GM23338 (cell line): Measurements from ENCODE around the gene CEP70. TPM values are rescaled to one million over a fixed set of nuclear protein-coding genes. Genes with fewer than 3 reads are reported as not detected.

ENCODE experiments used
- ATAC-seq: fragments of 200-7000 bp; cut with Tn5 transposase; 3 replicates; pipeline ENCODE4 v1.9.1; 2020
- DNase-seq: peaks from one replicate; pipeline ENCODE4 v3.0.0-alpha.2; 2015; ENCODE audit warnings: low spot score
- H2AFZ ChIP-seq: fragments of 200-600 bp; sonication (generic); 2 replicates; pipeline ENCODE4 v1.8.0; 2016; ENCODE audit warnings: antibody characterized with exemption, mild to moderate bottlenecking, moderate library complexity
- H3F3A ChIP-seq: fragments of 200-600 bp; sonication (generic); replicated peaks from 2 replicates; pipeline ENCODE4 v1.8.0; 2017; ENCODE audit warnings: antibody characterized with exemption, mixed run types, low read depth
- H3K27ac ChIP-seq: fragments of 200-600 bp; sonication (generic); 2 replicates; pipeline ENCODE4 v1.6.1; 2016; ENCODE audit warnings: low read depth
- H3K27me3 ChIP-seq: fragments of 200-600 bp; sonication (generic); 2 replicates; pipeline ENCODE4 v1.8.0; 2016; ENCODE audit warnings: mild to moderate bottlenecking, mixed run types, moderate library complexity; ENCODE audit not compliant: insufficient read depth
- H3K36me3 ChIP-seq: fragments of 200-600 bp; sonication (generic); 2 replicates; pipeline ENCODE4 v1.8.0; 2016; ENCODE audit warnings: mild to moderate bottlenecking; ENCODE audit not compliant: insufficient read depth
- H3K4me1 ChIP-seq: fragments of 200-600 bp; sonication (generic); 2 replicates; pipeline ENCODE4 v1.8.0; 2016; ENCODE audit warnings: mild to moderate bottlenecking, moderate library complexity; ENCODE audit not compliant: insufficient read depth
- H3K4me2 ChIP-seq: fragments of 200-600 bp; sonication (generic); 2 replicates; pipeline ENCODE4 v1.7.1; 2017; ENCODE audit warnings: mixed run types
- H3K4me3 ChIP-seq: fragments of 200-600 bp; sonication (generic); 2 replicates; pipeline ENCODE4 v1.6.1; 2016; ENCODE audit warnings: mixed run types
- H3K79me2 ChIP-seq: fragments of 200-600 bp; sonication (generic); replicated peaks from 2 replicates; pipeline ENCODE4 v1.8.0; 2017; ENCODE audit warnings: mild to moderate bottlenecking; ENCODE audit not compliant: insufficient read depth
- H3K9me2 ChIP-seq: fragments of 200-600 bp; sonication (generic); 2 replicates; pipeline ENCODE4 v1.8.0; 2017; ENCODE audit not compliant: insufficient read depth
- H4K20me1 ChIP-seq: fragments of 200-600 bp; sonication (generic); replicated peaks from 2 replicates; pipeline ENCODE4 v1.8.0; 2017; ENCODE audit warnings: mild to moderate bottlenecking; ENCODE audit not compliant: insufficient read depth
- H3K27ac Mint-ChIP-seq: 2 replicates; pipeline ENCODE4 v1.8.0; 2020; ENCODE audit warnings: inconsistent platforms, mild to moderate bottlenecking, moderate library complexity, mixed read lengths
- H3K27me3 Mint-ChIP-seq: 3 replicates; pipeline ENCODE4 v1.8.0; 2022; ENCODE audit warnings: low read depth, mild to moderate bottlenecking, moderate library complexity, mixed read lengths, inconsistent platforms; ENCODE audit not compliant: insufficient read depth, poor library complexity
- H3K36me3 Mint-ChIP-seq: 3 replicates; pipeline ENCODE4 v1.8.0; 2021; ENCODE audit warnings: low read depth, mild to moderate bottlenecking, inconsistent platforms, moderate library complexity, mixed read lengths
- H3K4me1 Mint-ChIP-seq: 3 replicates; pipeline ENCODE4 v1.8.0; 2020; ENCODE audit warnings: mild to moderate bottlenecking, inconsistent platforms, mixed read lengths
- H3K4me3 Mint-ChIP-seq: 3 replicates; pipeline ENCODE4 v1.8.0; 2021; ENCODE audit warnings: moderate library complexity, mild to moderate bottlenecking, inconsistent platforms, mixed read lengths
- H3K9me3 Mint-ChIP-seq: 3 replicates; pipeline ENCODE4 v1.8.0; 2020; ENCODE audit warnings: moderate library complexity, mild to moderate bottlenecking, inconsistent platforms, mixed read lengths
- CREB1 ChIP-seq: fragments of 250-450 bp; sonication (Bioruptor Pico); IDR thresholded peaks from 2 replicates; pipeline ENCODE4 v1.5.0; 2020; ENCODE audit warnings: low read depth, mild to moderate bottlenecking, moderate library complexity
- CTCF ChIP-seq, 2 experiments: fragments of 200-600 bp in 1 of 2; sonication (generic) in 1 of 2; conservative IDR thresholded peaks; 2 replicates each; pipeline versions ENCODE4 v1.5.1 to v1.6.1; 2016 to 2017; ENCODE audit warnings: antibody characterized with exemption in 2 of 2, low read depth in 2 of 2, mild to moderate bottlenecking in 2 of 2, moderate library complexity in 1 of 2
- ETS1 ChIP-seq: IDR thresholded peaks from 2 replicates; pipeline ENCODE4 v1.6.1; 2016; ENCODE audit warnings: antibody characterized with exemption
- EZH2 ChIP-seq: fragments of 200-600 bp; sonication (generic); IDR thresholded peaks from one replicate; pipeline ENCODE4 v1.8.0; 2017; ENCODE audit warnings: antibody characterized with exemption, mild to moderate bottlenecking, low read depth; ENCODE audit not compliant: unreplicated experiment
- EZH2phosphoT487 ChIP-seq: fragments of 200-600 bp; sonication (generic); IDR thresholded peaks from one replicate; pipeline ENCODE4 v1.8.1; 2018; ENCODE audit warnings: antibody characterized with exemption; ENCODE audit not compliant: unreplicated experiment
- JUNB ChIP-seq: IDR thresholded peaks from one replicate; pipeline ENCODE4 v1.6.1; 2016; ENCODE audit warnings: antibody characterized with exemption; ENCODE audit not compliant: unreplicated experiment
- NANOG ChIP-seq: IDR thresholded peaks from 2 replicates; pipeline ENCODE4 v1.6.1; 2016; ENCODE audit warnings: antibody characterized with exemption, borderline replicate concordance
- POLR2AphosphoS5 ChIP-seq: IDR thresholded peaks from 2 replicates; pipeline ENCODE4 v1.6.1; 2016; ENCODE audit warnings: antibody characterized with exemption, low read depth
- REST ChIP-seq: IDR thresholded peaks from one replicate; pipeline ENCODE4 v1.6.1; 2018; ENCODE audit warnings: antibody characterized with exemption; ENCODE audit not compliant: unreplicated experiment
- STAT1 ChIP-seq: IDR thresholded peaks from one replicate; pipeline ENCODE4 v1.6.1; 2016; ENCODE audit warnings: antibody characterized with exemption; ENCODE audit not compliant: unreplicated experiment
- ZNF114 ChIP-seq: fragments of 250-450 bp; sonication (Bioruptor Pico); IDR thresholded peaks from 2 replicates; pipeline ENCODE4 v1.5.0; 2020; ENCODE audit warnings: mild to moderate bottlenecking, moderate library complexity
- ZNF331 ChIP-seq: fragments of 250-450 bp; sonication (Bioruptor Pico); IDR thresholded peaks from 2 replicates; pipeline ENCODE4 v1.5.0; 2020; ENCODE audit warnings: low read depth, mild to moderate bottlenecking, moderate library complexity
- ZNF462 ChIP-seq: fragments of 250-450 bp; sonication (Bioruptor Pico); IDR thresholded peaks from 2 replicates; pipeline ENCODE4 v1.5.0; 2020; ENCODE audit warnings: mild to moderate bottlenecking, moderate library complexity
- polyA plus RNA-seq: library from polyadenylated mRNA; unstranded; fragments of >200 nt; fragmentation: Nextera tagmentation; extraction: Ambion mirVana; gene quantifications from 2 replicates; pipeline ENCODE4 v1.2.1, GENCODE V29; 2016
- total RNA-seq: library from RNA; depleted of rRNA; stranded (reverse); fragments of >200 nt; shearing (Covaris generic); gene quantifications from 2 replicates; pipeline ENCODE4 v1.2.3, GENCODE V29; 2014

Gene CEP70
- total and polyA plus RNA-seq, 2 experiments from 2014 or later = 28.8 to 31.4 TPM

GRCh38 chr3:138470687-138471086 lies 123.4 kb downstream of the CEP70 start (continued):
- no peak for TF ChIP-seq ZNF331

GRCh38 chr3:138469874-138470273 lies 124.2 kb downstream of the CEP70 start:
- Histone ChIP-seq H3K36me3 (no peaks in the 10 kb centered on the region), H3K9me2 (no peaks in the 10 kb centered on the region), H3F3A (no peaks in the 10 kb centered on the region), H3K4me2 (no peak overlapping the region), H3K27me3 (no peaks in the 10 kb centered on the region), H3K79me2 (no peaks in the 10 kb centered on the region), H4K20me1 (0 out of 2 replicates have a peak, but pooled peaks cover 3% of the 10 kb centered on the region), H3K27ac (no peak overlapping the region), H2AFZ (no peak overlapping the region), H3K4me3 (no peak overlapping the region), H3K4me1 (no peaks in the 10 kb centered on the region)
- no peak for DNase-seq
- TF ChIP-seq ETS1 = no peak
- no peak for TF ChIP-seq NANOG
- TF ChIP-seq CTCF (conservative IDR thresholded peaks at IDR 0.05; ENCODE audit: low read depth in 2 of 2) = no peak
- TF ChIP-seq JUNB = no peak
- no peak for TF ChIP-seq EZH2
- TF ChIP-seq REST = no peak
- no peak for TF ChIP-seq ZNF114 (CRISPR knock-in tag)
- no peak for TF ChIP-seq CREB1
- TF ChIP-seq STAT1 = no peak
- no peak for TF ChIP-seq ZNF462
- no peak for TF ChIP-seq ZNF331
- TF ChIP-seq EZH2phosphoT487 = no peak
- TF ChIP-seq POLR2AphosphoS5 = no peak
- Mint-ChIP-seq H3K9me3 (no peaks in the 10 kb centered on the region), H3K4me1 (peaks cover 6% of the 10 kb centered on the region; the same call in 2 of the 3 replicates), H3K4me3 (no peak overlapping the region), H3K27me3 (no peaks in the 10 kb centered on the region), H3K27ac (no peak overlapping the region), H3K36me3 (no peaks in the 10 kb centered on the region; the same call in 2 of the 3 replicates)
- no peak for ATAC-seq
